Loucy (cell line): ENCODE data around the gene PANK4.

Experiments
- CTCF ChIP-seq: fragments of 200-600 bp; sonication (generic); conservative IDR thresholded peaks from 2 replicates; pipeline ENCODE4 v1.5.1; 2014; ENCODE audit warnings: mild to moderate bottlenecking, antibody characterized with exemption, low read length
- EZH2phosphoT487 ChIP-seq: fragments of 200-600 bp; IDR thresholded peaks from 2 replicates; pipeline ENCODE4 v1.6.1; 2018; ENCODE audit warnings: antibody characterized with exemption, mild to moderate bottlenecking, moderate library complexity, borderline replicate concordance

DNA sequence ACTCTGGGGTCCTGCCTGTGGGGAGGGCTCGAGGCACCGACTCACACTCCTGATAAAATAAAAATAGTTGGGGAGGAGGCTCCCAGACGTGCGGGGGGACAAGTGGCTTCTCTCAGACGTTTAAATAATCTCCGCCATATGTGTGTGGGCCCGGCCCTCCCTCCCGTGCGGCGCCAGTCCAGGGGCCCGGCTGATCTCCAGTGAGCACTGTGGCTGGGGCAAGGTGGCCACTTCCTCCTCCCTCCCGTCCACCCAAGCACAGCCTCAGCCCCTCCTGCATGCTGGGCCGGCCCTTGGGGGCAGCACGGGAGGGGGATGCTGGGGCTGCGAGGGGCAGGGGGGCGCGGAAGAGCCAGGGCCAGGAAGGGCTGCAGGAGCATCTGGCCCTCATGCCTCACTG lies 54.3 kb downstream of the PANK4 start:
- TF ChIP-seq CTCF, result no peak
- TF ChIP-seq EZH2phosphoT487, result no peak
